Mesendoderm (in vitro differentiated cells): ENCODE results near the gene SPAAR.
"Not testable (repeated sequence)": the region's sequence is repeated elsewhere in the genome, so short reads cannot be mapped to it uniquely, and the experiment has no call there.

Experiments used
- DNase-seq: peaks from one replicate; pipeline ENCODE4 v3.0.0; 2013
- H2AK5ac ChIP-seq: 2 replicates; pipeline ENCODE4 v1.6.1; 2013; ENCODE audit warnings: low read length, inconsistent platforms
- H2BK120ac ChIP-seq: 2 replicates; pipeline ENCODE4 v1.6.1; 2013; ENCODE audit warnings: low read depth, mild to moderate bottlenecking, low read length, moderate library complexity, mixed read lengths
- H2BK15ac ChIP-seq: replicated peaks from 2 replicates; pipeline ENCODE4 v1.6.1; 2013; ENCODE audit warnings: low read depth, mild to moderate bottlenecking, moderate library complexity
- H2BK5ac ChIP-seq: 2 replicates; pipeline ENCODE4 v1.6.1; 2013; ENCODE audit warnings: low read length, inconsistent platforms
- H3K18ac ChIP-seq: 2 replicates; pipeline ENCODE4 v1.6.1; 2013; ENCODE audit warnings: mild to moderate bottlenecking, low read length, mixed read lengths
- H3K23ac ChIP-seq: one replicate; pipeline ENCODE4 v1.6.1; 2013; ENCODE audit warnings: low read length
- H3K27ac ChIP-seq: 2 replicates; pipeline ENCODE4 v1.5.1; 2013; ENCODE audit warnings: low read depth, mild to moderate bottlenecking, inconsistent platforms, low read length, moderate library complexity
- H3K27me3 ChIP-seq: 2 replicates; pipeline ENCODE4 v1.6.1; 2013; ENCODE audit warnings: low read length, control low read depth, mild to moderate bottlenecking, inconsistent platforms; ENCODE audit not compliant: insufficient read depth, poor library complexity
- H3K36me3 ChIP-seq: 2 replicates; pipeline ENCODE4 v1.6.1; 2013; ENCODE audit warnings: low read length, inconsistent platforms; ENCODE audit not compliant: control insufficient read depth, insufficient read depth
- H3K4ac ChIP-seq: one replicate; pipeline ENCODE4 v1.6.1; 2013; ENCODE audit warnings: low read depth, mild to moderate bottlenecking, low read length, moderate library complexity
- H3K4me1 ChIP-seq: 2 replicates; pipeline ENCODE4 v1.6.1; 2013; ENCODE audit warnings: low read depth, low read length, inconsistent platforms; ENCODE audit not compliant: control insufficient read depth
- H3K4me2 ChIP-seq: 2 replicates; pipeline ENCODE4 v1.6.1; 2013; ENCODE audit warnings: low read length
- H3K4me3 ChIP-seq: 2 replicates; pipeline ENCODE4 v1.5.1; 2013; ENCODE audit warnings: mild to moderate bottlenecking, low read length
- H3K56ac ChIP-seq: one replicate; pipeline ENCODE4 v1.6.1; 2013; ENCODE audit warnings: low read length
- H3K79me1 ChIP-seq: 2 replicates; pipeline ENCODE4 v1.6.1; 2013; ENCODE audit warnings: low read length, inconsistent platforms
- H3K79me2 ChIP-seq: 2 replicates; pipeline ENCODE4 v1.6.1; 2013; ENCODE audit warnings: mild to moderate bottlenecking, low read length; ENCODE audit not compliant: control insufficient read depth, insufficient read depth
- H3K9ac ChIP-seq: 2 replicates; pipeline ENCODE4 v1.6.1; 2013; ENCODE audit warnings: low read length, inconsistent platforms
- H4K5ac ChIP-seq: one replicate; pipeline ENCODE4 v1.6.1; 2013; ENCODE audit warnings: low read length
- H4K8ac ChIP-seq: one replicate; pipeline ENCODE4 v1.6.1; 2013; ENCODE audit warnings: low read depth, mild to moderate bottlenecking, control low read depth, low read length, moderate library complexity
- WGBS: extraction: QIAGEN DNeasy Blood & Tissue Kit; methylation state at CpG from one replicate; pipeline ENCODE4 v1.1.7; 2013; ENCODE audit warnings: low lambda C conversion rate, missing lambda C conversion rate; ENCODE audit not compliant: insufficient coverage; ENCODE audit errors: extremely low coverage; 5-methylcytosine and 5-hydroxymethylcytosine counted together

SPAAR gene

DNA sequence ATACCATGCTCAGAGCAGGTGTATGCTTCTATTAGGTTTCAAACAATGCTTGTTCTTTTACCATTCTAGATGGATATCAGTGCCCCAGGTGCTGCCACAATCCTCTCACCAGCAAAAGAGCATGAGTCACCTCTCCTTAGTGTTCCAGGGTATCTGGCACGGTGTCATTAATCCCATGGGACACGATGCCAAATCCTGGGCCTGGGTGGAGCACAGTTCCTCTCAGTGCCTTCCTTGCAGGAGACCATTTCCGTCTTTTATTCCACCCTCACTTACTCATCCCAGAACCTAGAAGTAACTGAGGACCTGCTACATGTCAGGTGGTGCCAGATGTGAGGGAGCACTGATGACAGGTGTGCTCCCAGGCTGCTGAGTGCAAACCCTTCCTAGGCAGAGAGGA, 37.7 kb upstream of the SPAAR start:
- Histone ChIP-seq H3K79me1 (no peaks in the 10 kb centered on the region), H4K5ac (no peak overlapping the region), H2BK5ac (no peak overlapping the region), H3K36me3 (no peaks in the 10 kb centered on the region), H3K9ac (no peak overlapping the region), H3K27ac (no peak overlapping the region), H3K23ac (no peak overlapping the region), H3K56ac (no peak overlapping the region), H2BK120ac (no peak overlapping the region), H4K8ac (no peak overlapping the region), H3K4ac (no peak overlapping the region), H3K4me3 (no peak overlapping the region), H3K18ac (no peak overlapping the region), H2AK5ac (no peak overlapping the region), H2BK15ac (no peak overlapping the region), H3K27me3 (no peaks in the 10 kb centered on the region), H3K4me2 (no peak overlapping the region), H3K4me1 (no peaks in the 10 kb centered on the region), H3K79me2 (no peaks in the 10 kb centered on the region)
- WGBS: no CpG with 5 or more reads among the region's 3 CpGs
- DNase-seq: no peak

DNA sequence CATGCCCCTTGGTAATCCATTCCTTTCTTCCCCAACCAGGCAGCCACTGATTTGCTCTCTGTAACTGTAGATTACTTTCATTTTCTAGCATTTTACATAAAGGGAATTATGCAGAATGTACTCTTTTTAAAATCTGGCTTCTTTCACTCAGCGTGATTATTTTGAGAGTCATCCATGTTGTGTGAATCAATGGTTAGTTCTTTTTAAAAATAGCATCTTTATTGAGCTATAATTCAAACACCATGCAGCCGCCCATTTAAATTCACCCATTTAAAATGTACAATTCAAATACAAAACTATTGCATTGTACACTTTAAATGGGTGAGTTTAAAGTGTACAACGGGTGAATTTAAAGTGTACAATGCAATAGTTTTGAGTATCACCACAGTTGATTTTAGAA, 36.8 kb upstream of the SPAAR start:
- no peak overlapping the region for H3K4ac ChIP-seq
- no peaks in the 10 kb centered on the region for H3K79me2 ChIP-seq
- no peaks in the 10 kb centered on the region for H3K4me1 ChIP-seq
- H3K56ac ChIP-seq: no peak overlapping the region
- H3K9ac ChIP-seq: no peak overlapping the region
- H3K4me2 ChIP-seq: no peak overlapping the region
- no peak overlapping the region for H2AK5ac ChIP-seq
- no peak overlapping the region for H2BK5ac ChIP-seq
- H3K4me3 ChIP-seq: no peak overlapping the region
- H2BK120ac ChIP-seq: no peak overlapping the region
- no peaks in the 10 kb centered on the region for H3K27me3 ChIP-seq
- no peak overlapping the region for H3K18ac ChIP-seq
- WGBS: no CpG with 5 or more reads among the region's 3 CpGs
- H3K36me3 ChIP-seq: no peaks in the 10 kb centered on the region
- H4K5ac ChIP-seq: no peak overlapping the region
- no peak overlapping the region for H3K23ac ChIP-seq
- no peak overlapping the region for H4K8ac ChIP-seq
- no peak overlapping the region for H2BK15ac ChIP-seq
- H3K27ac ChIP-seq: no peak overlapping the region
- H3K79me1 ChIP-seq: no peaks in the 10 kb centered on the region
- DNase-seq: no peak

DNA sequence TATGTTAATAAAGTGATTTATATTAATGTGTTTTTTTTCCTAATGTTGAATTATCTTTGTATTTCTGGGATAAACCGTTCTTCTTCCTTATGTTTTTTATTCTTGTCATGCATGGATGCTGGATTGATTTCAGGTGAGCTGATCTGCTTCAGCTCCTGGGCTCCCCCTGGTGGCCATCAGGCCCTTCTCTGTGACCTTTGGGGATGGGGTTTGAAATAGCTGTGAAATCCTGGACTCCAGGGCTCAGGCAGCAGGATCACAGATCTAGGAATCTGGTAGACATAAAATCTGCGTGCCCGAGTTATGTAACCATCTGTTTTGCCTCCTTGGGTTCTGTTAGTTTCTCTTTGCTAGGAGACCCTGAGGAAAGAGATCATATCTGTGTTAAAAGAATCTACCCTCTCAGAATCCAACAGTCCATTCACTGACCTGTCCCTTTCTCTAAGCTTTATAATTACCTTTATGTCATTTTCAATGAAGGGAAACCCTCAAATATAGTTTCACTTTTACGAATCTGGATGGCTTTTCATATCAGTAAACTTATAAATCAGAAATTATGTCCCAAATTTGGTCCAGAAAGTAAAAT, 26.9 kb upstream of the SPAAR start:
- H2AK5ac ChIP-seq: no peak overlapping the region
- H3K36me3 ChIP-seq: no peaks in the 10 kb centered on the region
- no peak overlapping the region for H3K4ac ChIP-seq
- H3K23ac ChIP-seq: no peak overlapping the region
- no peak overlapping the region for H2BK120ac ChIP-seq
- H2BK15ac ChIP-seq: no peak overlapping the region
- no peak overlapping the region for H3K4me2 ChIP-seq
- H4K5ac ChIP-seq: no peak overlapping the region
- no peak overlapping the region for H3K9ac ChIP-seq
- no peak overlapping the region for H3K56ac ChIP-seq
- H2BK5ac ChIP-seq: no peak overlapping the region
- no peak overlapping the region for H4K8ac ChIP-seq
- no CpG with 5 or more reads among the region's 4 CpGs for WGBS
- no peaks in the 10 kb centered on the region for H3K79me2 ChIP-seq
- H3K18ac ChIP-seq: no peak overlapping the region
- peak; percentile 77 for DNase-seq
- H3K4me3 ChIP-seq: no peak overlapping the region
- H3K79me1 ChIP-seq: no peaks in the 10 kb centered on the region
- no peaks in the 10 kb centered on the region for H3K27me3 ChIP-seq
- no peaks in the 10 kb centered on the region for H3K4me1 ChIP-seq
- H3K27ac ChIP-seq: no peak overlapping the region

DNA sequence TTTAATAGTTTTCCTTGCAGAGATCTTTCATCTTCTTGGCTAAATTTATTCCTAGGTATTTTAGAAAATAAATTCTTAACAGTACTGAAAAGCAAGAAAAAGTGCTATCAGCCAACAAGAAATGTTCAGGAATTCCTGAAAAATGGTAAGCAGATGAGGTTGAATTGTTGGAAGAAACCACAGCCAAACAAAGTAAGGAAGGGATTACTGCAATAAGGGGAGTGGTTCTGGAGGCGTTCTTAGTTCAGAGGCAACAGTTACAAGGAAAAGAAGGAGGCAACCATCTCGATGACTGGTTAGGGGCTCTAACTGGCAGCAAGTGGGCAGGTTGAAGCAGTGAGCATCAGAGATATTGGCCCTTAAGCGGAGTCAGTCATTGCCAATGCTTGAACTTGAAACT, 26.3 kb upstream of the SPAAR start:
- H2BK5ac ChIP-seq: no peak overlapping the region
- no peak overlapping the region for H2BK15ac ChIP-seq
- no peaks in the 10 kb centered on the region for H3K4me1 ChIP-seq
- H3K79me2 ChIP-seq: no peaks in the 10 kb centered on the region
- H3K4me3 ChIP-seq: no peak overlapping the region
- no peak overlapping the region for H2AK5ac ChIP-seq
- no peaks in the 10 kb centered on the region for H3K36me3 ChIP-seq
- WGBS: no CpG with 5 or more reads among the region's 3 CpGs
- H3K27me3 ChIP-seq: no peaks in the 10 kb centered on the region
- H3K4me2 ChIP-seq: no peak overlapping the region
- H3K79me1 ChIP-seq: no peaks in the 10 kb centered on the region
- H3K18ac ChIP-seq: no peak overlapping the region
- H4K8ac ChIP-seq: no peak overlapping the region
- H3K9ac ChIP-seq: no peak overlapping the region
- H2BK120ac ChIP-seq: no peak overlapping the region
- no peak overlapping the region for H3K56ac ChIP-seq
- no peak overlapping the region for H3K27ac ChIP-seq
- peak overlapping the region; percentile 24 for H3K23ac ChIP-seq
- no peak overlapping the region for H4K5ac ChIP-seq
- DNase-seq: no peak
- H3K4ac ChIP-seq: no peak overlapping the region

DNA sequence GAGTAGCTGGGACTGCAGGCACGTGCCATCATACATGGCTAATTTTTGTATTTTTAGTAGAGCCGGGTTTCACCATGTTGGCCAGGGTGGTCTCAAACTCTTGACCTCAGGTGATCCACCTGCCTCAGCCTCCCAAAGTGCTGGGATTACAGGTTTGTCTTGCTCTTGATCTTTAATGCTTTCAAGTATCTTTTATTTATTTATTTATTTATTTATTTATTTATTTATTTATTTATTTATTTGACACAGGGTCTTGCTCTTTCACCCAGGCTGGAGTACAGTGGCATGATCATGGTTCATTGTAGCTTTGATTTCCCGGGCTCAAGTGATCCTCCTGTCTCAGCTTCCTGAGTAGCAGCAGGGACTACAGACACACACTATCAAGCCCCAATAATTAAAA, 24.4 kb upstream of the SPAAR start:
- H3K27ac ChIP-seq, H3K79me2 ChIP-seq, H3K36me3 ChIP-seq, H3K4me2 ChIP-seq, H3K79me1 ChIP-seq, H3K9ac ChIP-seq, H4K8ac ChIP-seq, H2BK120ac ChIP-seq, H4K5ac ChIP-seq, H3K18ac ChIP-seq, H3K4ac ChIP-seq, H3K27me3 ChIP-seq, H3K56ac ChIP-seq, H3K4me1 ChIP-seq, H3K23ac ChIP-seq, H3K4me3 ChIP-seq, H2AK5ac ChIP-seq, H2BK15ac ChIP-seq, DNase-seq, H2BK5ac ChIP-seq: not testable (repeated sequence)
- WGBS: no CpG with 5 or more reads among the region's 3 CpGs

DNA sequence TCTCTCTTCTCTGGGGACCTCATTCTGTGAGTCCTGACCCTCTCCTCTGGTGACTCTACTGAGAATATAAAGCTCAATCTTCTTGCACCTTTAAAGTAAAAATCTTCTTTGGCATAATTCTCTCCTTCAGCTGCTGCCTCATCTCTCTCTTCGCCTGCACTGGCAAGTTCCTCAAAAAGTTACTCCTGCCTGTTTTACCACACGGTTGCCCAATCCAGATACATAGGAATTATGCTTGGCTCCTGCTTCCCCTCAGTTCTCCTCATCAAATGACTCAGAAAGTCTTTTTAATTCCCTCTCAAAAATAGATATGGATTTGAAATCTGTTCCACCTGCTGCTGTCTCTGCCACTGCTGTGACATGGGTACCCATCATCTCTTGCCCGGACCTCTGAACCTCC, 17.6 kb upstream of the SPAAR start:
- Histone ChIP-seq H2BK15ac (no peak overlapping the region), H3K79me2 (no peaks in the 10 kb centered on the region), H3K4me3 (no peak overlapping the region), H3K4ac (no peak overlapping the region), H2BK120ac (no peak overlapping the region), H3K9ac (no peak overlapping the region), H3K23ac (no peak overlapping the region), H4K8ac (no peak overlapping the region), H3K79me1 (no peaks in the 10 kb centered on the region), H3K36me3 (no peaks in the 10 kb centered on the region), H3K56ac (no peak overlapping the region), H3K4me1 (no peaks in the 10 kb centered on the region), H3K27me3 (no peaks in the 10 kb centered on the region), H2BK5ac (no peak overlapping the region), H2AK5ac (no peak overlapping the region), H3K18ac (no peak overlapping the region), H4K5ac (no peak overlapping the region), H3K27ac (no peak overlapping the region), H3K4me2 (no peak overlapping the region)
- WGBS: no CpG with 5 or more reads among the region's 3 CpGs
- no peak for DNase-seq
